ENCODE data around the gene SRSF3.

GRCh38 chr6:36638579-36638978, 44.4 kb downstream of the SRSF3 start:
- TF ChIP-seq CTCF (IDR thresholded peaks at IDR 0.05), result no peak
- no peak for TF ChIP-seq POLR2A (IDR thresholded peaks at IDR 0.05)

All from uterus (tissue), 2 donors.